ENCODE data around the gene PSEN1. TPM values are rescaled to one million over a fixed set of nuclear protein-coding genes. Genes with fewer than 3 reads are reported as not detected.

Gene PSEN1
- polyA plus RNA-seq, 1 of the 3 experiments (the other 2 are of a cell fraction) = 9.0 TPM

DNA sequence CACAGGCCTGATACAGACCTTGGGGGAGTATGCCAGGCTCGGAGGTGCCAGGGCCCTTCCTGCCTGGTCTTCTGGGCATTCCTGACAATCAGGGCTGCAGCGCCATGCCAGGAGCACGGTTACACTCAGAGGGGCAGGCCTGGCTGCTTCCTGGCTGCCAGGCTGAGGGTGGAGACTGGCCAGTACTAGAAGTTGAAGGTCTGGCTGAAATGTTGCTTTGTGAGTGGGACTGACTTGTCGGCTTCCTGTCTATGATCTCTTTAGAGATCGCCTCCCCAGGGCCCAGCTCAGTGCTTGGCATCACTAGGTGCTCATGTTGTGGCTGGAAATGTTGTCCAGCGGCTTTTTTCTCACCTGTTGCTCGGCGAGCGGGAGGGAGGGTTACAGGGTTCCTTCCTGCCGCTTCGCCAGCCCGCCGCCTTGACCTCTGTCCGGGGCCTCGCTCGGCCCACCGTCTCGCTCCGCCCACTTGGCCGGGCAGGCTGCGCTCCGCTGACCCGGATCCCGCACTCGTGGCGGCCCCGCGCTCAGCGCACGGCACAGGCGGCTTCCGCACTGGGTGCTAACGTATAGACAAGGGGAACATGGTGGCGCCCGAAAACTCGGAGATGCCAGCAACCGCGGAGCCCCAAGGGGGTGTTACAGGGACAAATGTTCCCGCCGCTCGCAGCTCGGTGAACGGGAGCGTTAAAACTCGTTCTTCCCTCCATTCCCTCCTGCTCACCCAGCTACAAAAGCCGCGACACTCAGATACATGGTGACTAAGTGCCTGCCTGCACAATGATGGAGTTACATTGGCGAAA, 133.6 kb downstream of the PSEN1 start:
- WGBS (ENCODE audit: low lambda C conversion rate) = 86% methylated on average over 45 of the region's 48 CpGs

DNA sequence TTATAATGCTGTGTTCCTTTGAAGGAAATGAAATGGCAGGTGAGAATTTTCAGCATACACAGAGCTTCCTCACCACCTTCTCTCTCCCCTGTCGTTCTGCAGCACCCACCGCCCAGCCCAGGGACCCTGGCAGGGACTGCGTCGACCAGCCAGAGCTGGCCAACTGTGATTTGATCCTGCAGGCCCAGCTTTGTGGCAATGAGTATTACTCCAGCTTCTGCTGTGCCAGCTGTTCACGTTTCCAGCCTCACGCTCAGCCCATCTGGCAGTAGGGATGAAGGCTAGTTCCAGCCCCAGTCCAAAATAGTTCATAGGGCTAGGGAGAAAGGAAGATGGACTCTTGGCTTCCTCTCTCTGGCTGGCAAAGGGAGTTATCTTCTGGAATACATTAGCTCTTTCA, 136.1 kb downstream of the PSEN1 start:
- CTCF ChIA-PET = interaction anchor here (1.4 kb wide), 1 partner anchor 99 kb away, joined by 3 read pairs; no protein-coding TSS in a partner anchor
- H3K4me3 ChIP-seq (ENCODE audit: low read depth in 2 of 2, low read length in 1 of 2) = no peak overlapping the region
- H4K20me1 ChIP-seq (ENCODE audit: insufficient read depth) = no peaks in the 10 kb centered on the region
- no peak overlapping the region for H2AFZ ChIP-seq (ENCODE audit: low read depth)
- H3K9me2 ChIP-seq = no peaks in the 10 kb centered on the region
- POLR2A ChIA-PET = no interaction called here
- no peaks in the 10 kb centered on the region for H3F3A ChIP-seq (replicated peaks; ENCODE audit: insufficient read depth)
- H3K4me2 ChIP-seq = no peak overlapping the region
- 93% methylated on average over 6 of the region's 6 CpGs for WGBS (ENCODE audit: low lambda C conversion rate)
- DNase-seq = no peak
- no peaks in the 10 kb centered on the region for H3K4me1 ChIP-seq (ENCODE audit: control insufficient read depth in 1 of 2, insufficient read depth in 2 of 2, low read depth in 1 of 2, low read length in 1 of 2)
- no peaks in the 10 kb centered on the region for H3K79me2 ChIP-seq (ENCODE audit: insufficient read depth)
- no peak overlapping the region for H3K27ac ChIP-seq (ENCODE audit: low read depth in 2 of 2, low read length in 1 of 2)
- H3K9me3 ChIP-seq = no peaks in the 10 kb centered on the region
- H3K9ac ChIP-seq = no peak overlapping the region
- H3K27me3 ChIP-seq (ENCODE audit: insufficient read depth) = no peaks in the 10 kb centered on the region
- H3K36me3 ChIP-seq (replicated peaks in 1 of 2; ENCODE audit: control insufficient read depth in 1 of 2, insufficient read depth in 2 of 2, low read length in 1 of 2) = peaks cover 22 to 35% of the 10 kb centered on the region in 2 experiments
- TF ChIP-seq MAX (IDR thresholded peaks at IDR 0.05; ENCODE audit: low read depth) = no peak
- TF ChIP-seq CTCF (IDR thresholded peaks at IDR 0.05) = no peak
- no peak for TF ChIP-seq PBX3 (IDR thresholded peaks at IDR 0.05)

More for the DNA sequence above, 133.6 kb downstream of the PSEN1 start:
- peak; percentile 34 for DNase-seq
- Histone ChIP-seq H3K27me3 (ENCODE audit: insufficient read depth) (no peaks in the 10 kb centered on the region), H3K4me1 (ENCODE audit: control insufficient read depth in 1 of 2, insufficient read depth in 2 of 2, low read depth in 1 of 2, low read length in 1 of 2) (no peaks in the 10 kb centered on the region), H3K9ac (no peak overlapping the region), H3K79me2 (ENCODE audit: insufficient read depth) (no peaks in the 10 kb centered on the region), H3K4me2 (no peak overlapping the region), H3K9me2 (no peaks in the 10 kb centered on the region), H2AFZ (ENCODE audit: low read depth) (no peak overlapping the region), H4K20me1 (ENCODE audit: insufficient read depth) (no peaks in the 10 kb centered on the region), H3K36me3 (replicated peaks in 1 of 2; ENCODE audit: control insufficient read depth in 1 of 2, insufficient read depth in 2 of 2, low read length in 1 of 2) (peaks cover 5 to 16% of the 10 kb centered on the region in 2 experiments), H3K9me3 (no peaks in the 10 kb centered on the region), H3K4me3 (ENCODE audit: low read depth in 2 of 2, low read length in 1 of 2) (no peak overlapping the region), H3F3A (replicated peaks; ENCODE audit: insufficient read depth) (no peaks in the 10 kb centered on the region), H3K27ac (ENCODE audit: low read depth in 2 of 2, low read length in 1 of 2) (no peak overlapping the region)
- TF ChIP-seq TEAD4 (IDR thresholded peaks at IDR 0.05; ENCODE audit: borderline replicate concordance, insufficient read depth) (no peak), MXI1 (IDR thresholded peaks at IDR 0.05; ENCODE audit: low read depth, low read length) (no peak), EP300 (IDR thresholded peaks at IDR 0.05; ENCODE audit: borderline replicate concordance in 1 of 2, low read depth in 1 of 2, low read length in 1 of 2) (no peak), FOXM1 (IDR thresholded peaks at IDR 0.05; ENCODE audit: low read depth) (no peak), POLR2AphosphoS5 (IDR thresholded peaks at IDR 0.05; ENCODE audit: low read depth, low read length) (no peak), SIN3A (IDR thresholded peaks at IDR 0.05; ENCODE audit: borderline replicate concordance, low read depth, low read length) (no peak), EZH2phosphoT487 (IDR thresholded peaks at IDR 0.05; ENCODE audit: borderline replicate concordance, low read depth) (no peak), FOXJ3 (CRISPR knock-in tag; IDR thresholded peaks at IDR 0.05) (no peak), NRF1 (IDR thresholded peaks at IDR 0.05; ENCODE audit: low read depth, low read length) (no peak), MAX (IDR thresholded peaks at IDR 0.05; ENCODE audit: low read depth) (no peak), RFX5 (IDR thresholded peaks at IDR 0.05; ENCODE audit: low read length) (no peak), GATA2 (CRISPR knock-in tag; IDR thresholded peaks at IDR 0.05) (no peak), RAD21 (IDR thresholded peaks at IDR 0.05; ENCODE audit: low read length) (no peak), ELF1 (IDR thresholded peaks at IDR 0.05) (no peak), JUND (IDR thresholded peaks at IDR 0.05) (no peak), FOSL2 (IDR thresholded peaks at IDR 0.05; ENCODE audit: borderline replicate concordance, low read depth) (no peak), RCOR1 (IDR thresholded peaks at IDR 0.05; ENCODE audit: low read length) (no peak)
- TF ChIP-seq, protein P1, sequence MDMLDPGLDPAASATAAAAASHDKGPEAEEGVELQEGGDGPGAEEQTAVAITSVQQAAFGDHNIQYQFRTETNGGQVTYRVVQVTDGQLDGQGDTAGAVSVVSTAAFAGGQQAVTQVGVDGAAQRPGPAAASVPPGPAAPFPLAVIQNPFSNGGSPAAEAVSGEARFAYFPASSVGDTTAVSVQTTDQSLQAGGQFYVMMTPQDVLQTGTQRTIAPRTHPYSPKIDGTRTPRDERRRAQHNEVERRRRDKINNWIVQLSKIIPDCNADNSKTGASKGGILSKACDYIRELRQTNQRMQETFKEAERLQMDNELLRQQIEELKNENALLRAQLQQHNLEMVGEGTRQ (IDR thresholded peaks at IDR 0.05; ENCODE audit: borderline replicate concordance, low read depth, low read length) = no peak
- CTCF ChIA-PET = interaction anchor here (0.7 to 1.4 kb wide), 3 partner anchors 10 to 202 kb away, joined by 3 to 4 read pairs (median 3); no protein-coding TSS in a partner anchor
- POLR2A ChIA-PET = no interaction called here
